SK-N-SH (cell line): ENCODE data around the gene PSMD1. TPM values are rescaled to one million over a fixed set of nuclear protein-coding genes. Genes with fewer than 3 reads are reported as not detected.

Source experiments
- CTCF ChIA-PET: fragments of 300-600, 350-600 bp; formaldehyde crosslinking; extraction: SDS; loops from one replicate; lab custom pipeline; 2021; lab: Yijun Ruan, JAX
- POLR2A ChIA-PET: fragments of 350-600 bp; sonication (Branson Sonifier 250); formaldehyde crosslinking; extraction: SDS; loops from one replicate; lab custom pipeline; 2020; ENCODE audit warnings: antibody characterized with exemption, inconsistent platforms; lab: Yijun Ruan, JAX
- DNase-seq: peaks from one replicate; pipeline ENCODE4 v3.0.0; 2012
- H2AFZ ChIP-seq: fragments of 200-600 bp; sonication (generic); 2 replicates; pipeline ENCODE4 v1.8.1; 2016; ENCODE audit warnings: antibody characterized with exemption, mild to moderate bottlenecking, low read depth
- H3F3A ChIP-seq: fragments of 200-600 bp; sonication (generic); replicated peaks from 2 replicates; pipeline ENCODE3; 2016; ENCODE audit warnings: antibody characterized with exemption, mild to moderate bottlenecking; ENCODE audit not compliant: insufficient read depth
- H3K27ac ChIP-seq, 2 experiments: fragments of 200-500 bp in 1 of 2; fragments of 200-600 bp in 1 of 2; sonication (Bioruptor generic) in 1 of 2; sonication (generic), shearing (Covaris generic) in 1 of 2; 2 replicates each; pipeline versions ENCODE4 v1.5.1 to v1.6.1; 2014 to 2016; ENCODE audit warnings: low read depth in 2 of 2, inconsistent platforms in 1 of 2, low read length in 1 of 2, mild to moderate bottlenecking in 1 of 2, mixed read lengths in 1 of 2
- H3K27me3 ChIP-seq: fragments of 200-600 bp; sonication (generic), shearing (Covaris generic); 2 replicates; pipeline ENCODE4 v1.6.1; 2016; ENCODE audit warnings: mixed run types; ENCODE audit not compliant: insufficient read depth
- H3K36me3 ChIP-seq, 2 experiments: fragments of 200-500 bp in 1 of 2; fragments of 200-600 bp in 1 of 2; sonication (Bioruptor generic) in 1 of 2; sonication (generic) in 1 of 2; replicated peaks in 1 of 2; 2 replicates each; pipeline versions ENCODE3 to v1.5.1; 2014 to 2016; ENCODE audit warnings: low read length in 1 of 2, mild to moderate bottlenecking in 1 of 2; ENCODE audit not compliant: insufficient read depth in 2 of 2, control insufficient read depth in 1 of 2
- H3K4me1 ChIP-seq, 2 experiments: fragments of 200-500 bp in 1 of 2; fragments of 200-600 bp in 1 of 2; sonication (Bioruptor generic) in 1 of 2; sonication (generic), shearing (Covaris generic) in 1 of 2; 2 replicates each; pipeline versions ENCODE4 v1.5.1 to v1.6.1; 2014 to 2016; ENCODE audit warnings: low read depth in 1 of 2, low read length in 1 of 2, mixed run types in 1 of 2; ENCODE audit not compliant: insufficient read depth in 2 of 2, control insufficient read depth in 1 of 2
- H3K4me2 ChIP-seq: fragments of 200-600 bp; sonication (generic), shearing (Covaris generic); 2 replicates; pipeline ENCODE4 v1.6.1; 2017; ENCODE audit warnings: mixed run types
- H3K4me3 ChIP-seq, 2 experiments: fragments of 200-500 bp in 1 of 2; fragments of 200-600 bp in 1 of 2; sonication (Bioruptor generic) in 1 of 2; sonication (generic), shearing (Covaris generic) in 1 of 2; 2 replicates each; pipeline versions ENCODE4 v1.5.1 to v1.8.1; 2014 to 2016; ENCODE audit warnings: low read depth in 2 of 2, inconsistent platforms in 1 of 2, low read length in 1 of 2, mild to moderate bottlenecking in 1 of 2, mixed read lengths in 1 of 2, moderate library complexity in 1 of 2
- H3K79me2 ChIP-seq: fragments of 200-600 bp; sonication (generic); 2 replicates; pipeline ENCODE4 v1.8.1; 2017; ENCODE audit warnings: mild to moderate bottlenecking; ENCODE audit not compliant: insufficient read depth
- H3K9ac ChIP-seq: fragments of 200-600 bp; sonication (generic); 2 replicates; pipeline ENCODE4 v1.6.1; 2017; ENCODE audit warnings: mixed run types
- H3K9me2 ChIP-seq: fragments of 200-600 bp; sonication (generic); 2 replicates; pipeline ENCODE4 v1.6.1; 2017; ENCODE audit warnings: mixed run types
- H3K9me3 ChIP-seq: fragments of 200-600 bp; sonication (generic); 2 replicates; pipeline ENCODE4 v1.6.1; 2017; ENCODE audit warnings: mixed run types, mild to moderate bottlenecking, moderate library complexity
- H4K20me1 ChIP-seq: fragments of 200-600 bp; sonication (generic); 2 replicates; pipeline ENCODE4 v1.6.1; 2017; ENCODE audit warnings: mild to moderate bottlenecking, mixed run types; ENCODE audit not compliant: insufficient read depth
- ELF1 ChIP-seq: IDR thresholded peaks from 2 replicates; pipeline ENCODE4 v1.4.0; 2012
- EZH2phosphoT487 ChIP-seq: fragments of 200-600 bp; sonication (generic); IDR thresholded peaks from 2 replicates; pipeline ENCODE4 v1.6.1; 2017; ENCODE audit warnings: low read depth, mixed run types, mild to moderate bottlenecking, antibody characterized with exemption, moderate library complexity, borderline replicate concordance
- FOXM1 ChIP-seq: IDR thresholded peaks from 2 replicates; pipeline ENCODE4 v1.4.0; 2012; ENCODE audit warnings: low read depth, mild to moderate bottlenecking
- GABPA ChIP-seq: IDR thresholded peaks from 2 replicates; pipeline ENCODE4 v1.4.0; 2012; ENCODE audit warnings: low read depth, mild to moderate bottlenecking
- GATA2 ChIP-seq: sonication (generic); formaldehyde crosslinking; IDR thresholded peaks from 2 replicates; pipeline ENCODE4 v1.5.0; 2020; ENCODE audit warnings: mild to moderate bottlenecking, missing genetic modification reagents
- IRF3 ChIP-seq: fragments of 150-350 bp; IDR thresholded peaks from 2 replicates; pipeline ENCODE4 v1.6.1; 2016; ENCODE audit warnings: mild to moderate bottlenecking, low read depth, low read length
- MXI1 ChIP-seq: IDR thresholded peaks from 2 replicates; pipeline ENCODE4 v1.6.1; 2012; ENCODE audit warnings: mild to moderate bottlenecking, low read depth, low read length, improper control_type of control experiment
- PBX3 ChIP-seq: IDR thresholded peaks from 2 replicates; pipeline ENCODE4; 2012
- RFX5 ChIP-seq: IDR thresholded peaks from 2 replicates; pipeline ENCODE4 v1.6.1; 2012; ENCODE audit warnings: mild to moderate bottlenecking, improper control_type of control experiment, low read length
- RXRA ChIP-seq: IDR thresholded peaks from 2 replicates; pipeline ENCODE4 v1.4.0; 2012; ENCODE audit warnings: low read depth, mild to moderate bottlenecking, borderline replicate concordance
- SIN3A ChIP-seq: IDR thresholded peaks from 2 replicates; pipeline ENCODE4 v1.6.1; 2012; ENCODE audit warnings: low read depth, mild to moderate bottlenecking, low read length, moderate library complexity, borderline replicate concordance
- SMC3 ChIP-seq: IDR thresholded peaks from 2 replicates; pipeline ENCODE4 v1.6.1; 2012; ENCODE audit warnings: low read depth, low read length, improper control_type of control experiment
- TAF1 ChIP-seq: IDR thresholded peaks from 2 replicates; pipeline ENCODE4 v1.6.1; 2012; ENCODE audit warnings: low read depth, mild to moderate bottlenecking, low read length, moderate library complexity, borderline replicate concordance
- TCF12 ChIP-seq: IDR thresholded peaks from 2 replicates; pipeline ENCODE4 v1.4.0; 2012
- WGBS: methylation state at CpG from one replicate; pipeline ENCODE4 v1.1.6; 2017; ENCODE audit warnings: low lambda C conversion rate; 5-methylcytosine and 5-hydroxymethylcytosine counted together
- polyA plus RNA-seq, 3 experiments: library from polyadenylated mRNA; depleted of rRNA; stranded (reverse); fragments of >200 nt; gene quantifications; 2 replicates each; pipeline ENCODE4 v1.2.3, GENCODE V29; 2012
- TF ChIP-seq, protein P1 (sequence below): IDR thresholded peaks from 2 replicates; pipeline ENCODE4 v1.4.0; 2012; ENCODE audit warnings: low read depth, borderline replicate concordance
- TF ChIP-seq, protein P2 (sequence below): IDR thresholded peaks from 2 replicates; pipeline ENCODE4 v1.4.0; 2012; ENCODE audit warnings: low read depth, borderline replicate concordance
- TF ChIP-seq, protein P3 (sequence below): IDR thresholded peaks from 2 replicates; pipeline ENCODE4 v1.6.1; 2012; ENCODE audit warnings: mild to moderate bottlenecking, low read depth, low read length, moderate library complexity
- TF ChIP-seq, protein P4 (sequence below): IDR thresholded peaks from 2 replicates; pipeline ENCODE4 v1.4.0; 2012; ENCODE audit warnings: low read depth

The PSMD1 gene
- polyA plus RNA-seq, 1 of the 3 experiments (the other 2 are of a cell fraction) = 92.3 TPM

DNA sequence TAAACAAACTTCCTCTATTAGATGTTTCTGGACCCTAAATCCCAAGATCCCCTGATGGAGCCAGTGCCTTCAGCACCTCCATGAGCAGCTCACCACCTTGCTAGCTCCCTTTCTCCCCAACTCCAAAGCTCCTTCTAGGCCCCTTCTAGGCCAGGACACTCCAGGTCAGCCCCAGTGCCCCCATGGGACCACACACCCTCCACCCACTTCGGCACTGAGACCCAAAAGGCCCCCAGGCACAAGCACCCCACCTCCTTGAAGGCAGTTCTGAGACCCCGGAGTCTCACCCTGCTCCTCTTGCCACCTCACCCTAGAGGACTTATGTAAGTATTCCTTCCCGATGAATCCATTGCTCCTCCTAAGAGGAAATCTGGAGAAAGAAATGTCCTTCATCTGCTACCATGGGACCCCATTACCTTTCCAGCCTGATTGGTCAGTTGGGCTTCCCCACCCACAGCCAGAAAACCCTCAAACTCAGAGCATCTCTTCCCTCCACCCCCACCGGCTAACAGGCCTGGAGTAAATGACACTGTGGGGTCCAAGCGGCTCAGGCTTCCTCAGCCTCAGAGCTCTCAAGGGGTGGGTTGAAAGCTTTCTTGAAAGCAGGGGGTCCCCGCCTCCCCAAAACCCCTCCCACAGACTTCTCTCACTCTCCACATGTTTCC lies 132.0 kb downstream of the PSMD1 start:
- H3K27ac ChIP-seq = no peak overlapping the region

More for the DNA sequence above, 132.0 kb downstream of the PSMD1 start:
- CTCF ChIA-PET = interaction anchor here (0.9 to 3.8 kb wide), 8 partner anchors 9 to 223 kb away, joined by 3 to 20 read pairs (median 4); partner anchors contain the start of genes ARMC9 and HTR2B
- Histone ChIP-seq H4K20me1 (no peaks in the 10 kb centered on the region), H3K4me1 (peaks cover 7 to 21% of the 10 kb centered on the region in 2 experiments; a peak in 1 of 4 replicates), H3F3A (no peaks in the 10 kb centered on the region), H3K9ac (no peak overlapping the region), H3K36me3 (no peaks in the 10 kb centered on the region), H3K4me2 (no peak overlapping the region), H3K27me3 (no peaks in the 10 kb centered on the region), H3K4me3 (no peak overlapping the region), H3K79me2 (no peaks in the 10 kb centered on the region), H3K9me3 (no peaks in the 10 kb centered on the region), H3K9me2 (no peaks in the 10 kb centered on the region), H2AFZ (no peak overlapping the region)
- DNase-seq = no peak
- POLR2A ChIA-PET = interaction anchor here (0.8 kb wide), 1 partner anchor 63 kb away, joined by 3 read pairs; the partner anchor contains the start of gene HTR2B
- no peak for TF ChIP-seq RXRA
- TF ChIP-seq PBX3 = no peak
- TF ChIP-seq, protein P1, sequence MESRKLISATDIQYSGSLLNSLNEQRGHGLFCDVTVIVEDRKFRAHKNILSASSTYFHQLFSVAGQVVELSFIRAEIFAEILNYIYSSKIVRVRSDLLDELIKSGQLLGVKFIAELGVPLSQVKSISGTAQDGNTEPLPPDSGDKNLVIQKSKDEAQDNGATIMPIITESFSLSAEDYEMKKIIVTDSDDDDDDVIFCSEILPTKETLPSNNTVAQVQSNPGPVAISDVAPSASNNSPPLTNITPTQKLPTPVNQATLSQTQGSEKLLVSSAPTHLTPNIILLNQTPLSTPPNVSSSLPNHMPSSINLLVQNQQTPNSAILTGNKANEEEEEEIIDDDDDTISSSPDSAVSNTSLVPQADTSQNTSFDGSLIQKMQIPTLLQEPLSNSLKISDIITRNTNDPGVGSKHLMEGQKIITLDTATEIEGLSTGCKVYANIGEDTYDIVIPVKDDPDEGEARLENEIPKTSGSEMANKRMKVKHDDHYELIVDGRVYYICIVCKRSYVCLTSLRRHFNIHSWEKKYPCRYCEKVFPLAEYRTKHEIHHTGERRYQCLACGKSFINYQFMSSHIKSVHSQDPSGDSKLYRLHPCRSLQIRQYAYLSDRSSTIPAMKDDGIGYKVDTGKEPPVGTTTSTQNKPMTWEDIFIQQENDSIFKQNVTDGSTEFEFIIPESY = no peak
- no peak for TF ChIP-seq MXI1
- TF ChIP-seq, protein P2, sequence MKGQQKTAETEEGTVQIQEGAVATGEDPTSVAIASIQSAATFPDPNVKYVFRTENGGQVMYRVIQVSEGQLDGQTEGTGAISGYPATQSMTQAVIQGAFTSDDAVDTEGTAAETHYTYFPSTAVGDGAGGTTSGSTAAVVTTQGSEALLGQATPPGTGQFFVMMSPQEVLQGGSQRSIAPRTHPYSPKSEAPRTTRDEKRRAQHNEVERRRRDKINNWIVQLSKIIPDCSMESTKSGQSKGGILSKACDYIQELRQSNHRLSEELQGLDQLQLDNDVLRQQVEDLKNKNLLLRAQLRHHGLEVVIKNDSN = no peak
- TF ChIP-seq SIN3A = no peak
- no peak for TF ChIP-seq GATA2 (CRISPR knock-in tag)
- TF ChIP-seq, protein P3, sequence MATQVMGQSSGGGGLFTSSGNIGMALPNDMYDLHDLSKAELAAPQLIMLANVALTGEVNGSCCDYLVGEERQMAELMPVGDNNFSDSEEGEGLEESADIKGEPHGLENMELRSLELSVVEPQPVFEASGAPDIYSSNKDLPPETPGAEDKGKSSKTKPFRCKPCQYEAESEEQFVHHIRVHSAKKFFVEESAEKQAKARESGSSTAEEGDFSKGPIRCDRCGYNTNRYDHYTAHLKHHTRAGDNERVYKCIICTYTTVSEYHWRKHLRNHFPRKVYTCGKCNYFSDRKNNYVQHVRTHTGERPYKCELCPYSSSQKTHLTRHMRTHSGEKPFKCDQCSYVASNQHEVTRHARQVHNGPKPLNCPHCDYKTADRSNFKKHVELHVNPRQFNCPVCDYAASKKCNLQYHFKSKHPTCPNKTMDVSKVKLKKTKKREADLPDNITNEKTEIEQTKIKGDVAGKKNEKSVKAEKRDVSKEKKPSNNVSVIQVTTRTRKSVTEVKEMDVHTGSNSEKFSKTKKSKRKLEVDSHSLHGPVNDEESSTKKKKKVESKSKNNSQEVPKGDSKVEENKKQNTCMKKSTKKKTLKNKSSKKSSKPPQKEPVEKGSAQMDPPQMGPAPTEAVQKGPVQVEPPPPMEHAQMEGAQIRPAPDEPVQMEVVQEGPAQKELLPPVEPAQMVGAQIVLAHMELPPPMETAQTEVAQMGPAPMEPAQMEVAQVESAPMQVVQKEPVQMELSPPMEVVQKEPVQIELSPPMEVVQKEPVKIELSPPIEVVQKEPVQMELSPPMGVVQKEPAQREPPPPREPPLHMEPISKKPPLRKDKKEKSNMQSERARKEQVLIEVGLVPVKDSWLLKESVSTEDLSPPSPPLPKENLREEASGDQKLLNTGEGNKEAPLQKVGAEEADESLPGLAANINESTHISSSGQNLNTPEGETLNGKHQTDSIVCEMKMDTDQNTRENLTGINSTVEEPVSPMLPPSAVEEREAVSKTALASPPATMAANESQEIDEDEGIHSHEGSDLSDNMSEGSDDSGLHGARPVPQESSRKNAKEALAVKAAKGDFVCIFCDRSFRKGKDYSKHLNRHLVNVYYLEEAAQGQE = no peak
- no peak for TF ChIP-seq TAF1
- no peak for TF ChIP-seq SMC3
- TF ChIP-seq GABPA = no peak
- TF ChIP-seq, protein P4, sequence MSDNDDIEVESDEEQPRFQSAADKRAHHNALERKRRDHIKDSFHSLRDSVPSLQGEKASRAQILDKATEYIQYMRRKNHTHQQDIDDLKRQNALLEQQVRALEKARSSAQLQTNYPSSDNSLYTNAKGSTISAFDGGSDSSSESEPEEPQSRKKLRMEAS = no peak
- TF ChIP-seq FOXM1 = no peak
- TF ChIP-seq RFX5 = no peak
- no peak for TF ChIP-seq IRF3
- no peak for TF ChIP-seq TCF12
- TF ChIP-seq ELF1 = no peak
- TF ChIP-seq EZH2phosphoT487 = no peak
- 81% methylated on average over 6 of the region's 6 CpGs for WGBS
